Transverse colon (tissue), 4 donors: ENCODE measurements around the gene AQR.

Source experiments
- EP300 ChIP-seq: sonication (generic); formaldehyde crosslinking; IDR thresholded peaks from one replicate; pipeline ENCODE4 v1.6.1; 2017; ENCODE audit warnings: antibody characterized with exemption, low read depth
- POLR2A ChIP-seq: fragments of 450-650 bp; IDR thresholded peaks from one replicate; pipeline ENCODE4 v1.6.1; 2016; ENCODE audit warnings: antibody characterized with exemption, mild to moderate bottlenecking, moderate library complexity
- POLR2AphosphoS5 ChIP-seq, 3 donors: sonication (generic); formaldehyde crosslinking; IDR thresholded peaks; one replicate each; pipeline ENCODE4 v1.6.1; 2016; ENCODE audit warnings: antibody characterized with exemption in 3 of 3
- TF ChIP-seq, protein P1 (sequence below), 5 experiments: fragments of 200-600 bp in 3 of 5; fragments of 450-650 bp in 2 of 5; sonication (generic) in 3 of 5; IDR thresholded peaks; 1 replicate in 2 of 5; 2 replicates in 3 of 5; pipeline ENCODE4 v1.5.1; 2016 to 2017; ENCODE audit warnings: antibody characterized with exemption in 5 of 5, inconsistent platforms in 3 of 5, mild to moderate bottlenecking in 2 of 5, moderate library complexity in 1 of 5

DNA sequence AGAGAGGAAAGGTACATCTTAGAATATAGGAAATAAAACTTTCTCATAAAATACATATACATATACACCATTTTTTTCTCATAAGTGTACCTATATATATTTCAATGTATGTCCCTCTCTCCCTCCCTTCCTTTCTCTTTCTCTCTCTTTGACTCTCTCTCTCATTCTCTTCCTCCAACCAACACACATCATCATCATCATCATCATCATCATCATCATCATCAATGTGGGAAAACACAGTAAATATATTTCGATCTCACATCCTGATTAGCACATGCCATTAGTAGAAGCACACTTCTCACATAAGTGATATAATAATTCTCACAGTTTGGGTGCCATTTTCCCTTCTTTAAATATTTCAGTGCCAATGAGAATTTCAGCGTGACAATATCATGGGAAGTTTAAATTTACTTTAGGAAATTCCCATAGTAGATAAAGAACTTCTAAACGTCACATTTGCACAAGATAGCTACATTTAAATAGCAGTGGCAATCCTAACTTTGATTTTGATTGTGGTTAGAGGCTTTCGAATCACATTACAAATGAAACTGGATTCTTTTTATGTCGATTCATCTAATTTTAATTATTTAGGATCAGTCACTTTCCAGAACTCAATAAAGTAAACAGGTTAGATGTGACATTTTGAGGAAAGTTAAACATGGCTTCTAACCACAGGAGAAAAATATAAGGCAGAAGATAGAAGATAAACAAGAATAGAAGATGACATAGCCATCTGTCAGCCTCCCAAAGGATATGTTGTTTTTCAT lies 141.2 kb downstream of the AQR start:
- TF ChIP-seq POLR2AphosphoS5 (IDR thresholded peaks at IDR 0.05) (no peak), EP300 (no peak), POLR2A (no peak)
- TF ChIP-seq, protein P1, sequence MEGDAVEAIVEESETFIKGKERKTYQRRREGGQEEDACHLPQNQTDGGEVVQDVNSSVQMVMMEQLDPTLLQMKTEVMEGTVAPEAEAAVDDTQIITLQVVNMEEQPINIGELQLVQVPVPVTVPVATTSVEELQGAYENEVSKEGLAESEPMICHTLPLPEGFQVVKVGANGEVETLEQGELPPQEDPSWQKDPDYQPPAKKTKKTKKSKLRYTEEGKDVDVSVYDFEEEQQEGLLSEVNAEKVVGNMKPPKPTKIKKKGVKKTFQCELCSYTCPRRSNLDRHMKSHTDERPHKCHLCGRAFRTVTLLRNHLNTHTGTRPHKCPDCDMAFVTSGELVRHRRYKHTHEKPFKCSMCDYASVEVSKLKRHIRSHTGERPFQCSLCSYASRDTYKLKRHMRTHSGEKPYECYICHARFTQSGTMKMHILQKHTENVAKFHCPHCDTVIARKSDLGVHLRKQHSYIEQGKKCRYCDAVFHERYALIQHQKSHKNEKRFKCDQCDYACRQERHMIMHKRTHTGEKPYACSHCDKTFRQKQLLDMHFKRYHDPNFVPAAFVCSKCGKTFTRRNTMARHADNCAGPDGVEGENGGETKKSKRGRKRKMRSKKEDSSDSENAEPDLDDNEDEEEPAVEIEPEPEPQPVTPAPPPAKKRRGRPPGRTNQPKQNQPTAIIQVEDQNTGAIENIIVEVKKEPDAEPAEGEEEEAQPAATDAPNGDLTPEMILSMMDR (IDR thresholded peaks at IDR 0.05), result no peak
